GM21786 (cell line): ENCODE measurements around the gene WWOX.

Source experiments
- ATAC-seq: cut with Tn5 transposase; IDR thresholded peaks from one replicate; pipeline ENCODE4 v1.9.1; 2021; ENCODE audit not compliant: unreplicated experiment

Gene WWOX

DNA sequence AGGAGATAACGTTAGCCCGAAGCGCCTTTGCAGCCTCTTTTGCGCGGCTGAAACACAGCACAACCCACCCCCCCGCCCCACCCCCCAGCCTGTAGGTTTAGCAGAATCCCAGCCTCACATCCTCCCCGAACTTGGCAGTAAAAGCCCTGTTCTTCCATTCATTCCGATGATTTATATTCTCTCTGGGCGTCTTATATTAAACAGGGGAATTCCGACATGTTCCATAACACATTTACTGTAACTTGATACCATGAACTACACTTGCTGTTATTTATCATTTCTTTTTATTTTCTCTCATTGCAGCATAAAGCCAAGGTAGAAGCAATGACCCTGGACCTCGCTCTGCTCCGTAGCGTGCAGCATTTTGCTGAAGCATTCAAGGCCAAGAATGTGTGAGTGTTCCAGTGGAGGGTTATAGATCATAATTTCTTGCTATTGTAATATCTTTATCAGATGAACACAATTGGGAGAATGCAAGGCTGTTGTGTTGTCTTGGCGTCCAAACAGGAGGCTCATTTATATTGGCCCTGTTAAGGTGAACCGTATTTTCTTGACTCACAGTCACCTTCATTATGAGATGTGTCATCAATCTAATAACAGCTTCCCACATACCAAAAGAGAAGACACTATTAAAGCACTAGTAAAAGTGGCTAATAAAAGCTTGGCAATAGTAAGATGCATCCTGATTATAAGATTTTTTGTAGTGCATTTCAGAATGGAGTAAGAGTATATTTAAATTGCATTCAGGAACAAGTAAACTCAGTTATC lies 287.3 kb downstream of the WWOX start:
- ATAC-seq, result no peak

DNA sequence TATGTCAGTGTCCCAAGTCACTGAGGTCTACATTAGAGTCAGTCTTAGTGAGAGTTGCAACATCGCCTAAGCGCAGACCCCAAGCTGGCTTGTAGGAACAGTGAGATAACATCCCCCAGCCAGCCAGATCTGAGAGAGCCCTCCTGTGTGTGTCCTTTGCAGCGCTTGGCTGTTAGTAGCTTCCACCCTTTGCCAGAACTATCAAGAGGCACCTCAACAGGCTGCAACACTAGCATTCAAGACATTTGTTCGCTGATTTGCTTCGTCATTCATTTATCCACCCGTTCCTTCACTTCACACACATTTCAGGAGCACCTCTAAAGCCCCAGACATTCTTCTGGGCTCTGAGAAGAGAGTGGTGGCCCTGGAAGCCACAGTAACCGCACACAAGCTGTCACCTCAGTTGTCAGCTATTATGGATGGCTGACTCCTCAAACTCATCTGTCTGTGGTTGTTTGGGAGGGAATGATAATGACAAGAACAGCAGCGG lies 289.6 kb downstream of the WWOX start:
- ATAC-seq, result no peak

DNA sequence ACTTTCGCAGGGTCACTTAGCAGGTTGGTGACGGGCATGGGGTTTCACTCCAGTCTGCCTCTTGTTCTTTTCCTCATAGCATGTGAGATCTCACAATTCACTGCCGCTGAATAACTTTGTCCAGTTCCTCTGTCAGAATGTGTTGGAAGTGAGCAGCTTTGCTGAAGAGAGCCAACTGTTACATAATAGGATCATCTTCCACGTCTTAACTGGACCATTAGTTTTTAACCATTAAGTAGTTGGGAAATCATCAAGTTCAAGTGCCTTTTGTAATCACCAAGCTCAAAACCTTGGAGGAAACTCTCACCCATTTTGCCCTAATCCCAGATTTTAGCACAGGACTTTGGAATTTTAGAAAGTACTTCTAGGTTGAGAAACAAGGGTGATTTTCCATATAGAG lies 290.6 kb downstream of the WWOX start:
- no peak for ATAC-seq

DNA sequence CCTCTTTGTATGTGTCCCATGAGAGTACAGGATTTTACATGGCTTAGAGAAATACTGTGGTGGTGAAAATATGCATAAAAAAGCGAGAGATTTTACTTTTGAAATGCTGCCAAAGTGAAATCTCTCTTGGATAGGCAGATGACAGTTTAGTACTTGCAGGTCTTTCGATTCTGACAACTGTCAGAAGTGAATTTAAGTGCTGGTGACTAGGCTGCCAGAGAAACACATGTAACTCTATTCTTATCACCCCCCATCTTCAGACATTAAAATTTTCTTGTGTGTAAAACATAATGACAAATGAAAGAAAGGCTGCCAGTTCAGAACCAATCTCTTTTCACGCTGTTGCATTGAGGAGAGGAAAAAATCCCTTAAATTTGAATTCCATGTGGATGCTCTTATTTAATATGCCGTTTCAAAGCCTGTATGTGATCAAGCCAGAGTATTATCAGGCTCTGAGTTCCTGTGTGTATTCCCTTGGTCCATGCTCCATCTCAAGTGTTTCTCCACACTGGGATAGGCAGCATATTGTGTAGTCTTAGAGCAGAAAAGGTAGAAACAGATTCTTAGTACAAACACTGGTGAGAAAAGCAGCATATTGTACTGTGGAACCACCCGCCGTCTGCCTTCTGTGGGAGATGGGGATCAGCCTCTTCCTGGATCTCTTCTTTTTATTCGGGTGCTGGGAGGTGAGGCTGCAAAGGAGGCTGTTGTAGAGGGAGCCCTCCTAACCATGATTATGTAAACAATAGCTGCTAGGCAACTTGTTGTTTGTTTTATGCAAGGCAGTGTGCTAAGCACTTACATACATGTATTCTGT lies 291.3 kb downstream of the WWOX start:
- no peak for ATAC-seq

DNA sequence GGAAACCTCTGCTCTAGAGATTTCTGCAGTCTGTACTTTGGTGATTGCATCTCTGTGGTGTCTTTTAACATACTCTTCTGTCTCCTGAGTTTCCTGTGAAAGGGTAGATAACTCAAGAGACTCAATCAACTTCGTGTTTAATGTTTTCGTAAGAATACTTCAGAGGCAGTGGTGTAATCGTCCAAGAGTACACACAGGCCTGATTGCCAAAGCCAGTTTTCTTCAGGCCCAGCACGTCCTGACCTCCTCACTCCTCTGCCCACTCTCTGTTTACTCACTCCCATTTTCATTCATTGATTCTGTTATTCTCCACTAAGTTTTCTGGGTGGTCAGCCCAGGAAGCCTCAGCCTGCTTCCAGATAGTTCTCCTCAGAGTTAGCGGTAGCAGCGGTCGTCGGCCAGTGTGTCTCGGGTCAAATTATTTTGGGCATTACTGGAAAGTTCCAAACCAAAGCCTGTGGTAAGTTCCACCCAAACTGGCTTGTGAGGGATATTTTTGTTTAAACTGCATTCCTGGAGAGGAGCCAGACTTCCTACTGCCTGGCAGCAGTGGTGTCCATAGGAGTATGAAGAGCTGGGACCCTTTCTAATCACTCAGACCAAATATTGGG lies 293.2 kb downstream of the WWOX start:
- ATAC-seq, result no peak

DNA sequence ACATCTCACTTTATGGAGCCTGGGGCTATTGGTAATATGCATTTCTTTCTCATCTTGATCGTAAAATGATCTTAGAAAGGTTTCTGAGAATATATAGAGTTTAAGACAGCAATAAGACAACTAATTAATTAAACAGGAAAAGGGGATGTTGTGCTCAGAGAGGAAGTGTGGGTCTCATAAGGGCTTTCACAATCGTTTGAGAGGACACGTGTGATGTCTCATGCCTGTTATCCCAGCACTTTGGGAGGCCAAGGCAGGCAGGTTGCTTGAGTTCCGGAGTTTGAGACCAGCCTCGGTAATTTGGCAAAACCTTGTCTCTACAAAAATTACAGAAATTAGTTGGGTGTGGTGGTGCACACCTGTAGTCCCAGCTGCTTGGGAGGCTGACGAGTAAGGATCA lies 295.6 kb downstream of the WWOX start:
- no peak for ATAC-seq

DNA sequence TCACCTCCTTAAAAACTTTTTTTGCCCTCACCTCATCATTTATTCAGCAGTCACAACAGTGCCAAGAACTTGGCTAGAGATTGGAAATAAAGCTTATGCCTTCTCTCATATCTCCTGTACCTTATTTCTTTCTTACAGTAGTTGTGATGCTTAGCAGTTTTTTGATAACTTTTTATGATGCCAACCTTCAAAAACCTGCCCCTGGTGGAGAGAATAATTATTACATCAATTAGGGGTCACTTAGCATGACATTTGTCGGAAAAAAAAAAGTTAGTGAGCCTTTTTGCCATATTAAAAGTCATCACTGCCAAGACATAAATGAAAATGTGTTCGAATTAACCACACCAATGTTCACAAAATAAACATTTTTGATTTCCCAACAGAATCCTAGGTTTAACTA lies 296.6 kb downstream of the WWOX start:
- no peak for ATAC-seq

DNA sequence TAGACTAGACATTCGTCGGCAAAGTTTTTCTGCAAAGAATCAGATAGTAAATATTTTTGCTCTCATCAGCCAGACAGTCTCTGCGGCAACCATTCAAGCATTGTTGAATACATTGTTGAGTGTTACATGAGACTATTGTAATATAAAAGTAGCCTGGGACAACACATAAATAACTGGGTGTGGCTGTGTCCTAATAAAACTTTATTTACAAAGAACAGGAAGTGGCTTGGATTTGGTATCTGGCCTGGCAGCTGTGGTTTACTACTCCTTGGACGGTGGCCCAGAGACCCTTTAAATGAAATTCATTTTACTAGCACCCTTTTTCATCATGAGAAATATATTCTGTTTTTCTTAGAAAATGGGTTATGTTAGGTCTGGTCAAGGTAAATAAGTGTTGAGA lies 297.2 kb downstream of the WWOX start:
- ATAC-seq, result no peak

DNA sequence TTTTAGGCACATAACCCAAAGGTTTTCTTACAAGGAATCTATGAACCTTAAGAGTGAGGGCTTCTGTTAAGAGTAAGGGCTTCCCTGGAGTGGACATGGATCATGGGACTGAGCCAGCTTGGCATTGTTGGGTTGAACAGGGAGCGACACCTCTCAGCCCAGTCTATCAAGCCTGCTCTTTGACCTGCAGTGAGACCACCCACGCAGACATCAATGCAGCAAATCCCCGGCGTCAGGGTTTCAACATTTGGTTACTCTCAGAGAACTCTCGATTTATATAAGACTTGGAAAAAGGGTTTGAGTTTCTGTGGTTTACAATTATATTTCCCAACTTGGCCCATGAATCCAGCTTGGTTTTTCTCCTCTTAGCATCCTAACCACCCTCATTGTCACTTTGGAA lies 299.9 kb downstream of the WWOX start:
- ATAC-seq, result no peak

DNA sequence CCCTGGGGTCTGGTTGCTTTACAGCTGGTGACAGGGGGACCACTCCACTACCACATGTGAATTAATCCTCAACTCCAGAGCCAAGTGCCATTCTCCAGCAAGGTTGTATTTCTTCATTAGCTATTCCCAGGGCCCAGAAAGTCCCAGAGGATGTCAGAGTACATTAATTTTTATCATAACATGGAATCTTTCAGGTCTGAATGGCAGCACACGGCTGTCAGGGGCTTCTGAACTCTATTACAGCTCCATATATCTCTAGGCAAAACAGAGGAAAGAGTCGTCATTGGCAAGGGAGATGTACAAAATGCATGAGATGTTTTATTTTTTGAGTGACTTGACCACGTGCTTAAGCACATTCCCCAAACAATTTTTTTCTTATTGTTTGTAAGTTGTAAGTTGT lies 303.4 kb downstream of the WWOX start:
- ATAC-seq, result no peak

DNA sequence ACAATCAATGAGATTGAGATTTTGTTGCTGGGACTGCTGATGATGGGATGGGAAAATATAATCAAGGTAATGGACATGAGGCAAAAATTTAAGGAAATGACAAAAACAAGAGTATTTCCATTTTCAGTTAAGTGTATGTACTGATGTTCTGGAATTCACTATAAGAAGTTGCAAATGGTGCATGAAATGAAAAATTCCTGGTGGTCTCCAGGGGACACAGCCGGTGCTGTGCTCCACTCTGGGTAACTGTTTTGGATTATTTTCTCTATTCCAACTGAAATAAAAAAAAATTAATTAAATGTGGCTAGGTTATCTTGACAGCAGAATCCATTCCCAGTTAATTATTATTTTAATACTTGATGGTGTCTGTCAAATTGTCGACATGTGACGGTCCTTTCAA lies 305.6 kb downstream of the WWOX start:
- no peak for ATAC-seq

DNA sequence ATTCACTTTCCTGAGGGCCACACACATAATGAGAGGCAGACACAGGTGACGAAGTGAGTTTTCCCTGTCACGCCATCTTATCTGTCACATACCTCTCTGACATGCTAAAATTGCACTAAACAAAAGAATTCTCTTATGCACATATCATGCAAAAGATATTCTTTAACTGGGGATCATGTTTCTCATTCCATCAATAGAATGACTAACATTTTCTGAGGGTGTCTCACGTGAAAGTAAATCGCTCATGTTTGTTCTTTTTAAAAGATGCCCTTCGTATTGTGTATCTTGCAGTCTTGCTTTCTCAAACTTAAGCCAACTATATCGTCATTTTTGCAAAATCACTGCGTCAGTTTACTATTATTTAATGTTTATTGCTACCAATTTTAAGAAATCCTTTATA lies 306.4 kb downstream of the WWOX start:
- no peak for ATAC-seq

DNA sequence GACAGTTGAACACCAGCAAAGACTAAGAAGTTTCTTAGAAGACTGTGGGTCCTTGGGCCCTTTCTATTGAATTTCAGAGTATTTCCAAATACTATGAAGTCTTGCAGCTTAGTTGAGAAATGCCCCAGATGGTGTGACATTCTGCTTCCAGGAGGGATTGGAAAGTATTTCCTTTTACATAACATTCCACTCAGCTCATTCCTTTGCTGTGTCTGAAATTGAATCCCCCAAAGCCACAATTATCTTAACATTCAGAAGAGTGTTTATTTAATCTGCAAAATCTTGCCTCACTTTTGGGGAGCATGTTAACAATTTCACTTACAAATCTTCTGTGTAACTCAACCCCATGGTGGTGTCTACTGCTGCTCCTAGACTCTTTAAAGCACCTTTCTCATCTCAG lies 307.7 kb downstream of the WWOX start:
- ATAC-seq, result no peak

DNA sequence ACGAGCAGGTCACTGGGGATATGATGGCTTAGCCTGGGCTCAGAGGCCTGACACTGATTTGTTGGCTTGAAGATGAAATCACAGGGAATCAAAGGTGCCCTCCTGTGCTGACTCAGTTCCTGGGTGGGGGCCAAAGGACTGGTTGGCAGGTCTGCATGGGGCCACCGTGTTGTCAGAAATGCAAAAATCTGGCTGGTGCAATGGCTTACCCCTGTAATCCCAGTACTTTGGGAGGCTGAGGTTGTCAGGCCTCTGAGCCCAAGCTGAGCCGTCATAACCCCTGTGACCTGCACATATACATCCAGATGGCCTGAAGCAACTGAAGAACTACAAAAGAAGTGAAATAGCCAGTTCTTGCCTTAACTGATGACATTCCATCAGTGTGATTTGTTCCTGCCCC lies 314.2 kb downstream of the WWOX start:
- ATAC-seq, result no peak

DNA sequence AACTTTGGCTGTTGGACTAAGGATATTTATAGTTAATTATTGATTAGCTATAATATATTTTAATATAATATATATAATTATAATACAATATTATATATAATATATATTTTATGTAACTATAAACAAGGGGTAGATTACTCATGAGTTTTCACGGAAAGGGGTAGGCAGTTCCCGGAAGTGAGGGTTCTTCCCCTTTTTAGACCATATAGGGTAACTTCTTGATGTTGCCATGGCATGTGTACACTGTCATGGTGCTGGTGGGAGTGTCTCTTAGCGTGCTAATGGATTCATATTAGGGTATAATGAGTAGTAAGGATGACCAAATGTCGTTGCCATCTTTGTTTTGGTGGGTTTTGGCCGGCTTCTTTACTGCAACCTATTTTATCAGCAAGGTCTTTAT lies 315.6 kb downstream of the WWOX start:
- ATAC-seq, result no peak

DNA sequence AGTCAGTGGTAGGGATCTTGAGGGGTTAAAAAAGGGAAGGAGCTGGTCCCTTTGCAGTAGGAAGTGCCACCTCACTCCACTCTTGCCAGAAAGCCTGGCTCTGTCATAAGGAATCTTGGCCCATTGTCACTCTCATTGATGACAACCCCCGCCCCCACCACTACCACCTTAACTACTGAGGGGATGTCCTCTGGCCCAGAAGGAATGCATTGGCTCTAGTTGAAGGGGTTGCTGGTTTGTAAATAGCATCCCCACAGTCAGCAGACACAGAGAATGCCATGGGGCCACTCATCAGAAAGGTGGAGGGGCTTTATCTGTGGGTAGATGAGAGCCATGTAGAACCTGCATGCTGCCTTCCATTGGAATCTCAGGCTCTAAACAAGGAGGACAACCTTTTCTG lies 316.2 kb downstream of the WWOX start:
- ATAC-seq, result no peak

DNA sequence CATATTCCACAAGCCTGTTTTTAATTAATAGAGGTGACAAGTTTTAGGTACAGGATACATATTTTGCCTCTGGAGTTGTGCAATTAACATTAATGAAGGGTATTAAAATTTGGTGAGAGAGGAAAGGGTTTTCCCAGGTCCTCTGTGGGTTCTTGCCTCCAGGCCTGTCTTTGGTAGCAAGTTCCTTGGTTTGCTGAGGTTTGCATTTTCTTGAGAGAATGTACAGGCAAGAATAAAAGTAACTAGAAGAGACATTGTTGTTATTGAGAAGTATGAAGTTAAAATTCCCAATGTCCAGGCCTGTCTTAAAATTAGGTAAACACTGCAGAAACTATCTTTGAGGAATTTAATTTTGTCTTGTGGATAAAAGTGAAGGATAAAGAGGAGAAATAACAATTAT lies 316.9 kb downstream of the WWOX start:
- no peak for ATAC-seq

DNA sequence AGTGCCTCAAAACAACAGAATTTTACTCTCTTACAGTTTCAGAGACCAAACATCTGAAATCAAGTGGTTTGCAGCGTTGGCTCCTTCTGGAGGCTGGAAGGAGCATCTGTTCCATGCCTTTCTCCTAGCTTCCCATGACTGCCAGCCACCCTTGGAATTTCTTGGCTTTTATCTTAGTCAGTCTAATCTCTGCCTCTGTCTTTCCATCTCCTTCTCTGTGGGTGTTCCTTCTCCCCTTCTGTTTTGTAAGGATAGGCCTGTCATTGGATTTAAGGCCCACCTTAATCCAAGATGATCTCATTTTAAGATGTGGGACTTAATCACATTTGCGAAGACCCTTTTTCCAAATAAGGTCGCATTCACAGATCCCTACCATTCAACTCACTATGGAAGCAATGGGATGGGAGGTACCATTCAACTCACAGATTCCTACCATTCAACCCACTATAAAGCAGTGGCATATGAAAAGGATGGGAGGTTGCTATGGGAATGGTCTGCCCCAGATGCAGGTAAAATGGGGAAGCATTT lies 321.8 kb downstream of the WWOX start:
- ATAC-seq, result no peak

DNA sequence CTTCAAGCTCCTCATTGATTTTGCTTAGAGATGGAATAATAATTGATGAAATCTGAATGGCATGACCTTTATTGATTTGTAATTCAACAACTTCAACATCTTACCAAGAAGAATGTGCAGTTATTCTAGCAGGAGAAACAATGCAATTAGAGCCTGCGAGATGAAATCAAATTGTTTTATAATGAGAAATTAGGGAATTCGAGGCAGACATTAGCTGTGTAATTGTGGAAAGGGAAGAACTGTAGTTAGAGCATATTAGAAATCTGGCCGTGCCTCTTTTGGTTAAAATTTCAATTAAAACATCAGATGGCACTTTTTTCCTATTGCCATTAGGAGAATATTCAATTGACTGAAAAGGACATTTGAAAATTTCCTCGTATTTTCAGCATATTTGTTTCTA lies 325.8 kb downstream of the WWOX start:
- no peak for ATAC-seq

DNA sequence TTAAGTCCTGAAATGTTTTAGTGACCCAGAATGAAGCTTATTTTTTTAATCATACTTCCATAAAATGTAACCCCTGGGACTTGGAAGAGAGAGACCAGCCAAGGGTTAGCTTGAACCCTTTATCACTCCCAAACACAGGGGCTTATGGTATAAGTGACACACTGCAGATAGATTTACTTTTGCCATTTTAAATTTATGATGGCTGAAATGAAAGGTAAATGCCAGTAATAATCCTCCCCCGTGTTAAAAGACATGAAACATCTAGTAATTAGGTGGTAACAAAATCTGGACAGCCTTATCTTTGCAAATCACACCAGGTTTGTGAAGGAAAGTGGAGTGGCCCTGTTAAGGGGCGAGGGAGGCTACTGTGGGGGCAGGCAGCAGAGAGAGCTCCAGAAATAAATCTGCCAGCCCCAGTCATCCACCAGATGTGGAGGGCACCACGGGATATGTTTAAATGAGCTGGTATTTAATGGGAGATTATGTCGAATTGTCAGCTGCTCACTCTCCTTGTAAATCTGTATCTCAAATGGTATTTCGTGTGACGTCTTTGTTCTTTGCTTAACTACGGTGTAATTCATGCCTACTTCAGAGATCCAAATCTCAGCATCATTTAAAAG lies 326.5 kb downstream of the WWOX start:
- no peak for ATAC-seq

DNA sequence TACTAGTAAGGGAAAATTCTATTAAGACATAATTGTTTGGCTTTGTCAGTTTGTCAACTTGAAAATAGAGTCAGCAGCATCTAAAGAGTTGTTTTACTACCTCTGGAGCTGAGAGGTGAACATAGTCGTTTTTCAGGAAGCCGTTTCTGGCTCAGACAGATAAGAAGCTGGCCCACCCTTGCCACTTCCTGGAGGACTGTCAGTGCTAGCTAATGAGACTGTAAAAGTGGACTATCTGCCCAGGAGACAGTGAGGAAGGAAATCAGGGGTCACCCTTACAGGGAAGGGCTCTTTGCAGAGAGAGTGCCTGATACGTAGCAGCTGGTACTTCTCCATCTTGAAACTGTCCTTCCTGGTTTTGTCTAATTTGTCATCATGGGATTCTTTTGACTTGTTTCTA lies 328.7 kb downstream of the WWOX start:
- no peak for ATAC-seq
